ENCODE measurements around the gene PRXL2B.

- TF ChIP-seq POLR2A (IDR thresholded peaks at IDR 0.05; ENCODE audit: low read length) = no peak
- no peak for TF ChIP-seq GATA1 (IDR thresholded peaks at IDR 0.05; ENCODE audit: low read depth, low read length)
These were observed 26.2 kb downstream of the PRXL2B start for GRCh38 chr1:2612591-2613365.
